DMS114 treated with DMSO at 0.1 percent for 48 hours (cell line): ENCODE results near the gene ALKBH4.
"Not testable (repeated sequence)": the region's sequence is repeated elsewhere in the genome, so short reads cannot be mapped to it uniquely, and the experiment has no call there.

Source experiments
- DNase-seq: peaks from one replicate; lab custom pipeline; 2025; ENCODE audit not compliant: unreplicated experiment; lab: John Stamatoyannopoulos, UW

ALKBH4 gene, protein sequence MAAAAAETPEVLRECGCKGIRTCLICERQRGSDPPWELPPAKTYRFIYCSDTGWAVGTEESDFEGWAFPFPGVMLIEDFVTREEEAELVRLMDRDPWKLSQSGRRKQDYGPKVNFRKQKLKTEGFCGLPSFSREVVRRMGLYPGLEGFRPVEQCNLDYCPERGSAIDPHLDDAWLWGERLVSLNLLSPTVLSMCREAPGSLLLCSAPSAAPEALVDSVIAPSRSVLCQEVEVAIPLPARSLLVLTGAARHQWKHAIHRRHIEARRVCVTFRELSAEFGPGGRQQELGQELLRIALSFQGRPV

DNA sequence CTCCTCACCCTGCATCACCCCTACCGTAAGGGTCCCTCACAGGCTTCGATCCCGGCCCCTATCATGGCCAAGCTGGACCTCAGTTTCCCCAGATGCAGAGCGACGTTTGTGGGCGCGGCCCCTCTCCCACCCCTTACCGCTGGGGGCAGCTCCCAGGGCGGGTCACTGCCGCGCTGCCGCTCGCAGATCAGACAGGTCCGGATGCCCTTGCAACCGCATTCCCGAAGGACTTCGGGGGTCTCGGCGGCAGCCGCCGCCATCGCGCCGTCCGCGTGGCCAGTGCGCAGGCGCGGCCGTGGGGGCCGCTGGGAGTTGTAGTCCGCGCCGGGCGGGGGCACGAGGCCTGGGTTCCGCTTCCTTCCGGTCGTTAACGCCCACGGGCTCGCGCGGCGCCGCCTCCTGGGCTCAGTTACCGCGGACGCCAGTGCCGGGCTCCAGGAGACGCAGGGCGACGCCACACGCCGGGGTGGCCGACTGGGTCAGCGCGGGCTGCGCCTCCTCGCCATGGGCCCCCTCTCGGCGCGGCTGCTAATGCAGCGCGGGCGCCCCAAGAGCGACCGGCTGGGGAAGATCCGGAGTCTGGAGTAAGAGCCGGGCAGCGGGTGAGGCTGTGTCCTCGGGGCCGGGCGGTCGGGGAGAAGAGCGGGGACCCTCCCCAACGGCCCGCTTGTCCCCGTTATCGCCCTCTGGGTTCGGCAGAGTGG, at the start of gene ALKBH4, which contains the start of gene LRWD1:
ALKBH4 (minus strand) TSS at position 287 of the 704 bp plus-strand sequence; CDS start at position 260, 27 bp downstream.
LRWD1 (plus strand) TSS at position 408 of the 704 bp plus-strand sequence; CDS start at position 505, 97 bp downstream.
- DNase-seq = peak; percentile 72

DNA sequence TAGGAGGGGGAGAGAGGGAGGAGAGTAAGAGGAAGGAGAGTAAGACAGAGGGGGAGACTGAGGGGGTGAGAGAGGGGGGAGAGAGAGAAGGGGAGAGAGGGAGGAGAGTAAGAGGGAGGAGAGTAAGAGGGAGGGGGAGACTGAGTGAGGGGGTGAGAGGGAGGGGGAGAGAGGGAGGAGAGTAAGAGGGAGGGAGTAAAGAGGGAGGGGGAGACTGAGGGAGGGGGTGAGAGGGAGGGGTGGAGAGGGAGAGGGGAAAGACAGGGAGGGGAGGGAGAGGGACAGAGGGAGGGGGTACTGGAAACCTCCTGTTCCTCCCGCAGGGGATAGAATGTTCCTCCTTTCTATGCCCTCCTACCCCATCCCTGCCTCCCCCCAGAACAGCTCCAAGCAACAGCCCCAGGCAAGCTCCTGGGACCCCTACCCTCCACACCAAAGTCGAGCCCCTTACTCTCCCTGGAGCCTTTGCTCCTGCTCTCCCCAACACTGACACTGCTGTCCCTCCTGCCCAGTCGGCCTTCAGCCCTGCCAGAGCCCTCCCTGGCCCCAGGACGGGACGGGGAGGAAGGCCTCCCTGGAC, 48.1 kb upstream of the ALKBH4 start:
- DNase-seq = not testable (repeated sequence)

DNA sequence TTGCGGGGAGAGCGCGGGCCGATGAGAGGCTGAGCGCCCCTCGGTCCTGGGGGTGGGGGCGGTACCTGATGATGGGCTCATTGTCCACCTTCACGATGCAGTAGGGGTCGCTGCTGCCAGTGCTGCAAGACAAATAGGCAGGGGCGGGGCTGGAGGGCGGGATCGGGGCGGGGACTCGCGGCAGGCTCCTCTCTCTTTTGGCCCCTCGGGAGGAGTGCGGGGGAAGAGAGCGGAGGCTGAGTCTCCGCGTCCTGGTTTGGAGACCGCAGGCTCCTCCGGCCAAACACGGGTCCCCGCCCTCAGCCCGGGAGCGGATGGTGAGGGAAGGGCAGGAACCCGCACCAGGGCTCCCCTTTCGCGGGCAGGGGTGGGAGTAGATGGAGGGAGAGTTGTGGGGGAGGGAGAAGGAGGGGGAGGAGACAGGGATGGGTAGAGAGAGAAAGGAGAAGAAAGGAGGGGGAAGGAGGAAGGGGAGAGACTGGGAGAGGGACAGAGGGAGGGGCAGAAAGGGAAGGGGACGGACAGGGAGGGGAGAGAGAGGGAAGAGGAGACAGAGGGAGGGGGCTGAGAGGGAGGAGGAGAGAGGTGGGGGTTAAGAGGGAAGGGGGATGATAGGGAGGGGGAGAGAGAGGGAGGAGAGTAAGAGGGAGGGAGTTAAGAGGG, 47.3 kb upstream of the ALKBH4 start:
- not testable (repeated sequence) for DNase-seq

DNA sequence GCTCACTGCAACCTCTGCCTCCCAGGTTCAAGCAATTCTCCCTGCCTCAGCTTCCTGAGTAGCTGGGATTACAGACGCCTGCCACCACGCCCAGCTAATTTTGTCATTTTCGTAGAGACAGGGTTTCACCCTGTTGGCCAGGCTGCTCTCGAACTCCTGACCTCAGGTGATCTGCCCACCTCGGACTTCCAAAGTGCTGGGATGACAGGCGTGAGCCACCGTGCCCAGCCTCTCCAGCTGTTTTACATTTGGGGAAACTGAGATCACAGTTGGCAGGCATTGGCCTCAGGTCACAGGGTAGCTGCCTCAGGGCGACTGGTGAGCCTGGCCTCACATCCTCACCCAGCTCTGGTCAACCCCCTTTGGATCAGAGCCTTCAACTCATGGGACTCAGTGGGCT, 45.9 kb upstream of the ALKBH4 start:
- not testable (repeated sequence) for DNase-seq

DNA sequence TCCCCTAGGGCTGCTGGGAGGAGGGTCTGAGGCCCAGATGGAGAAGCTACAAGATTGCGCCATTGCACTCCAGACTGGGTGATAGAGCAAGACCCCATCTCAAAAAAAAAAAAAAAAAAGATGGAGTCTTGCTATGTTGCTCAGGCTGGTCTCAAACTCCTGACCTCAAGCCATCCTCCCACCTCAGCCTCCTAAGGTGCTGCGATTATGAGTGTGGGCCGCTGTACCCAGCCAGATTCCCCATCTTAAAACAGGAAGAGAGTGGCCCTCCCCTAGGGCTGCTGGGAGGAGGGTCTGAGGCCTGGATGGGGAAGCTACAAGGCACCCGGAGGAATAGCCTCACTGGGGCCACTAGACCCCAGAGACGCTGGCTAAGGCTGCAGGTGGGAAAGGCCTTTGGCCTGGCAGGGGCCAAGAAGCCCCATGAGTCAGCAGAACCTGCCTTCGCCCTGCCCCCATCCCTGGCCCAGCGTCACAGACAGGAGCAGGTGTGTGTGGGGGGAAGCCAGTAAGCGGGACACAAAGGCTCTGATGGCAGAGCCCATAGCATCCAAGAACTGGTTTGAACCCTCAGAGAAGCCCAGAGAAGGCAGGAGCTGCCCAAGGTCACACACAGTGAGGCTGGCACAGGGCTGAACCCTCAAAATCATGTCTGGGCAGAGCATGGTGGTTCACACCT, 42.9 kb upstream of the ALKBH4 start:
- not testable (repeated sequence) for DNase-seq

DNA sequence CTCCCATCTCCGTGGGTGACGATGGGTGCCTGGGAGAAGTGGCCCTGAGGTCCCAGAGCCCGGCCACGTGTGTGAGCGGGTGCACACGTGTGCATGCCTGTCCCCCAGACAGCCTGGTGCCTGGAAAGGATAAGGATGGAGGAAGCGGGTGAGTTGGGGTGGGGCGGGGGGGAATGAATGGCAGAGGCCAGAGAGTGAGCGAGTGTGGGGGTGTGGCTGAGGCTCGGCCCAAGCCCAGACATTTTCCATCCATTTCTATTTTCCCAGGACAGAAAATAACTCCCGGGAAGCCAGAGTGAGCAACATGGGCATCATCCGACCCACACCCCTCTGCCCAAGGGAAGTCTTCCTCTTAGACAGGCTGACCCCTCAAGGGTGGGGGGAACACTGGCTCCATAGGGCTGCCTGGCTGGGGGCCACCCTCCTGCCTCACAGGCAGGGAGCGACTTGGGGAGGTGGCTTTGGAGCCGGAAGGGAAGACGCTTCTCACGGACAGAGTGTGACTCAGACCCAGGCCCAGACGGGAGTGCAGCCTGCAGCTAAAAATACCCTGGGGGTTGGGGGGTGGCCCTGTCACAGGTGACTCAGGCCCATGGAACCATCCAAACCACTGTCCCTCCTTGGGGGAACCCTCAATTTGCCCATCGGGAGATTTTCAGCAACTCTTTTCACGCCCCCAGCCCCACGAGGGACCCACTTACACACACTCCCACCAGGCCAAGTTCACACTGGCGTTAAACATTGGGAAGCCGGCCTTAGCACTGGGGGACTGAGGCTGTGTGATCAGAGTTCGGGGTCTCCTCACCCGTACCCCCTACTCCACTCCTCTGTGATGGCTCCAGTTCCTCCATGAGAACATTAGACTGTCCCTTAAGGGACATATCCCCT, 40.9 kb upstream of the ALKBH4 start:
- DNase-seq = not testable (repeated sequence)

DNA sequence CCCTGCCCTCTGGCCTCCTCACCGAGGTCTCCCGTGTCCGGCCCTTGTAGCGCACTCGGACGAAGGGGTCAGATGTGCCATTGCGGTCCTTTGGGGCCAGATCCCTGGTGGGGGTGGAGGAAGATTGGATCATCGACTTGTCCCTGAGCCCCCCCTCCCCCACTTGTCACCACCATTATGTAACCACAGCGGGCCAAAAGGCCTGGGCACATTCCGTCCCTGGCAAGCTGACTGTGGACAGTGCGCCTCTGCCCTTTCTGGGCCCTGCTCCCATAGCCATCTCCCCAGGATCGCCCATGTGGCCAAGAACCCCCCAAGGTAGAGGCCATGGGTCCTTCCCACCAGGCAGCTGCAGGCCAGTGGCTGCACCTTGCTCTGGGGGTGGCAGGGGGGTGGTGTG, 38.5 kb upstream of the ALKBH4 start:
- DNase-seq = not testable (repeated sequence)

DNA sequence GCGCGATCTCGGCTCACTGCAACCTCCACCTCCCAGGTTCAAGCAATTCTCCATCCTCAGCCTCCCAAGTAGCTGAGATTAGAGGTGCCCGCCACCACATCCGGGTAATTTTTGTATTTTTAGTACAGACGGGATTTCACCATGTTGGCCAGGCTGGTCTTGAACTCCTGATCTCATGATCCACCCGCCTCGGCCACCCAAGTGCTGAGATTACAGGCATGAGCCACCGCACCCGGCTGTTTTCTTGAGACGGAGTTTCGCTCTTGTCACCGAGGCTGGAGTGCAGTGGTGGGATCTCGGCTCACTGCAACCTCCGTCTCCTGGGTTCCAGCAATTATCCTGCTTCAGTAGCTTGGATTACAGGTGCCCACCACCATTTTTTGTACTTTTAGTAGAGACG, 33.7 kb upstream of the ALKBH4 start:
- not testable (repeated sequence) for DNase-seq

DNA sequence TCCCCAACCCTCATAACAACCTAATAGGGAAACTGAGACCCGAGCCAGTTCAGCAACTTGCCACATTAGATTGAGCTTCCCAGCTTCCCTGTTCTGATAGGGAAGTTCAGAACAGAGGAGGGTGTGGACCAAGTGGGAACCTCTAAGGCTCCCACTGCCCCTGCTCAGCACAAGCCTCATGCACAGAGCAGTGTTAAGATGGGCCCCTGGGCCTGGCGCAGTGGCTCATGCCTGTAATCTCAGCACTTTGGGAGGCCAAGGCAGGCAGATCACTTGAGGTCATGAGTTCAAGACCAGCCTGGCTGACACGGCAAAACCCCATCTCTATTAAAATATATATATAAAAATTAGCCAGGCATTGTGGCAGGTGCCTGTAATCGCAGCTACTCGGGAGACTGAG, 32.6 kb upstream of the ALKBH4 start:
- DNase-seq = not testable (repeated sequence)

DNA sequence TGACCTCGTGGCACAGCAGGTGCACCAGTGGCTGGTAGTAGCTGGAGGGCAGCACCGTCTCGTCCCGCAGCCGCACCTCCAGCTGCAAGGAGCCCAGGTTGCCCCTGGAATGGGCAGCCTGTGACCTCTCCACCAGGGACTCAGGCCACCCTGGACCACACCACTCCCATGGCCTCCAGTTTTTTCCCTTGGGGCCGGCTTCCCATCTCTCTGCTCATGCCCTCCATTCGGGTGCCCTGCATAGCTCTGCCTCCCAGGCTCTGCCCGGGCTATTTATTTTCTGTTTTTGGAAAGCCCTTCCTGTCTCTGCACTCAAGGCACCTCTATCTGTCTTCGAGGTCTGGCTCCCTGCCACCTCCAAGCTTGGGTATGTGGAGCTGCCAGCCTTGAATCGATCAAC, 32.2 kb upstream of the ALKBH4 start:
- not testable (repeated sequence) for DNase-seq

DNA sequence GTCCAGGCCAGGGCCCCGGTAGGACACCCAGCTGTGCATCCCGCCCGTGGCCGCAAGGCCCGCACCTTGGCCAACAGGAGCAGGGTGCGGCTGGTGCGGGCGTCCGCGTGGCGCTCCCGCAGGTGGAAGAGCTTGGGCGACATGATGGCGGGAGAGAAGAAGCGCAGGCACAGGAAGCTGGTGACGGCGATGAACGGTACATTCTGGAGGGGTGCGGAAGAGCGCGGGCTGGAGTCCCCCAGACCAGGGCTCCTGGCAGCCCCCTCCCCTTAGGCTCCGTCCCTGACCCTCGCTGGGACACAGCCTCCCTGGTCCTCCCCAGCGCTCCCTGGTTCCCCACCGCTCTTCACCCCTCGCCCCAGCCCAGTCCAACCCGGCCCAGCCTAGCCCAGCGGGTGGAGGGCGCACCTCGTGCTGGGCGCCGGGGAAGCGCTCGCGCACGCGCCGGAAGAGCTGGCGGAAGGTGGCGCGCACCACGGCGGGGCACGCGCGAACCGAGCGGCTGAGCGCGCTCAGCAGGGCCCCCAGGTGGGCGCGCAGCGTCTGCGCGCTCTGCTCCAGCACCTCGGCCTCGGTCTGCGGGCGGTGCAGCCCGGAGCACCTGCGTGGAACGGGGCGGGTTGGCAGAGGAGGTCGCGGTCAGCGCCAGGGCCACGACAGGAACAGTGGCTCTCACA, 29.9 kb upstream of the ALKBH4 start:
- DNase-seq = not testable (repeated sequence)

DNA sequence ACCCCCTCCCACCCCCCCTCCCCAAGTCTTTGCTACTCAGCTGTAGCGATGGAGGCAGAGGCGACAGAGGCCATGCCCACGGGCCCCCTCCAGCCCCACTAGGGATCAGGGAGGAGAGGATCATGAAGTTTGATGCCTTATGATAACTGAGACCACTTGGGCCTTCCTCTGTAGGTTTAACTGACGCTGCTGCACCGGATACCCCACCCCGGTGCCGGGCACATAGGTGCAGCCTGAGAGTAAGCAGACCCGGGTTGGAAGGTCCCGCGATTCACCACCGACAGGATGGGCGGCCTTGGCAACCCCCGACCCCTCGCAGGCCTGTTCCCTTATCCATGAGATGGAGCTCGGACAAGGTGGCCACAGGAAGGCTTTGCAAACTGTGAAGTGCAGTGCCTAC, 29.4 kb upstream of the ALKBH4 start:
- not testable (repeated sequence) for DNase-seq

DNA sequence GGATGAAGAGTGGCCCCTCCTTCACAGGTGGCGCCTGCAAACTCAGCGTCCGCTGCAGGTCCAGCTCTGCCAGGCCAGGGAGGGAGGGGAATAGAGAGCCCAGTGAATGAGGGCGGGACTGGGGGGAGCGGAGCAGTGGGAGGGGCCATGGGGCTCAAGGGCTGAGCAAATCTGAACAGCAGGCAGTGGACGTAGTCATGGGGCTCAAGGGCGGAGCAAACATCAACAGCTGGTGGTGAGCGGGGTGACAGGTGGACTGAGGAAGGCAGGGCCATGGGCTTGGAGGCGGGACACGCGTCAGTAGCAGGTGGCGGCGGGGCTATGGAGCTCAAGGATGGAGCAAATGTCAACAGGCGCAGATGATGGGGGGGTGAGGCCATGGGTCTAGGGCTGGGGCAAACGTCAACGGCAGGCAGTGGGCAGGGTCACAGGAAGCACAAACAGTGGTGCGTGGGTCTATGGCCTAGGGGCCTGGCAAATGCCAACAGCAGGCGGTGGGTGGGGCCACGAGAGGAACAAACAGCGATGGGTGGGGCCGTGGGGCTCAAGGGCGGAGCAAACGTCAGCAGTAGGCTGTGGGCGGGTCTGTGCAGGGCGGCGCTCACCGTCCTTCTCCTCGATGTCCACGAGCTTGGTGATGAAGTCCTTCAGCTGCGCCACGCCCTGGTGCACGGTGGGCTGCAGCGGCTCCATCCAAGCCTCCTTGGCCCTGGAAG, 28.7 kb upstream of the ALKBH4 start:
- DNase-seq = not testable (repeated sequence)

DNA sequence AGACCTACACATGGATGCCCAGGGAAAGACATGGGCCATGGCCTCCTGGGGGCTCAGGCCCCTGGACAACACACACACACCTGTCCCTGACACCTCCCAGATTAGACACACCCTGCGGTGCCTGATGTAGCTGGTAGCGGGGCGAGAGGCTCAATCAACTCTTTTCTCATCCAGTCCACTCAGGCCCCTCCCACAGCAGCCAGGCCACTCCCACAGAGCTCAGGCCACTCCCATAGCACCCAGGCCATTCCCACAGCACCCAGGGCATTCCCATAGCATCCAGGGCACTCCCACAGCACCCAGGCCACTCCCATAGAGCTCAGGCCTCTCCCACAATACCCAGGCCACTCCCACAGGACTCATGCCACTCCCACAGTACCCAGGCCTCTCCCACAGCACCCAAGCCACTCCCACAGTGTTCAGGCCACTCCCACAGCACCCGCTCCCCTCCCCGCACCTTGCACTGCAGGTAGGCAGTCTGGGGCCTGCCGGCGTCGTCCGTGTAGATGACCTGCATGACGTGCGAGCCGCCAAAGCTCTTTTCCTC, 25.9 kb upstream of the ALKBH4 start:
- DNase-seq = not testable (repeated sequence)

DNA sequence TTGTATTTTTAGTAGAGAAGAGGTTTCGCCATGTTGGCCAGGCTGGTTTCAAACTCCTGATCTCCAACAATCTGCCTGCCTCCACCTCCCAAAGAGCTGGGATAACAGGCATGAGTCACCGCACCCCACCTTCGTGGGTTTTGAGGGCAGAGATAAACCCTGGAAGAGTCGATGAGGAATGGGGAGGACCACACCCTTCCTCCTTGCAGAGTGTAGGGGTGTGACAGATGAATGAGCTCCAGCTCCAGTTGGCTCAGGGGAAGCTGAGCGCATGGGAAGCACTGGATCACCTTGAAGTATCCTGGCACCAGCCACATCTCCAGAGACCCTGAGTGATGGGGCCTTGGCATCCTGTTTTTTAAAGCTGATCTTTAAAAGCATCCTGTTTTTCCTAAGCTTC, 19.7 kb upstream of the ALKBH4 start:
- DNase-seq = not testable (repeated sequence)

DNA sequence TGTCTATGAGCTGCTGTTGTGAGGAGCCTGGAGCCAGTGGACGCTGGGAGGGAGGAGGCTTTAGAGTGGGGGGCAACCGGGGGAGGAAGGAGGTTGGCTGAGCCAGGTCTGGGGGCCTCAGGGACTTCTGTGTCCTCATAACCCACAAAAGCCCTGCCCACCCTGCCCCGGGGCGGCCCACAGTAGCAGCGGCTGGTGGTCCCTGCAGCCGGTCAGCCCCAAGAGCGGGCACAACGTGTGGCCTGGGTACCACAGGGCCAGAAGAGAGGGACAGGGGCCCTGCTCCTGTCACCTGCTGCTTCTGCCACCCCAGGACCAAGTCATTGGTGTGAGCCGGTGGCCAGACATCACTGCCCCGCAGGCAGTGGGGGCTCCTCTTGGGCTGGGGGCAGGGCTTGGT, 17.3 kb upstream of the ALKBH4 start:
- not testable (repeated sequence) for DNase-seq

DNA sequence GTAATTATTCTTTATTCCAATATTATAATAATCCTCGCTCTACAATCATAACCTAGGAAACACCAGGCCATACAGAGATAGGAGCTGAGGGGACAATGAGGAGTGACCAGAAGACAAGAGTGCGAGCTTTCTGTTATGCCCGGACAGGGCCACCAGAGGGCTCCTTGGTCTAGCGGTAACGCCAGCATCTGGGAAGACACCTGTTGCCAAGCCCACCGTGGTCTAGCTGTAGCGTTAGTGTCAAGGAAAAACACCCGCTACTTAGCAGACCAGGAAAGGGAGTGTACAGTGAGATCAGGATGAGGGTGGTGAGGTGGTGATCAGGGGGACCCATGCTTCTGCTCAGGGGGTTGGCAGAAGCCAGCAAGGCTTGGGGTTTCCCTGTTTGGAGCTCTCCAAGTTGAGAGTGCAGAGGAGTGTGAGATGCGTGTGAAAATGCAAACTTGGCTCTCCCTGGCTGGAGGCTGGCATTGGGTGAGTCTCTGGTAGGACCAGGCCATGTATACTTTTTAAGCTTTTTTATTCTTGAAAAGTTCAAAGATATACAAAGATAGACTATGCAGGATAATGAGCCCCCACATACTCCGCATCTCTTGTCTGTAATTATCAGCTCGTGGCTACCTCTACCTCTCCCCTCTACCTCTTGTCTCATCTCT, 15.4 kb upstream of the ALKBH4 start:
- DNase-seq = not testable (repeated sequence)

DNA sequence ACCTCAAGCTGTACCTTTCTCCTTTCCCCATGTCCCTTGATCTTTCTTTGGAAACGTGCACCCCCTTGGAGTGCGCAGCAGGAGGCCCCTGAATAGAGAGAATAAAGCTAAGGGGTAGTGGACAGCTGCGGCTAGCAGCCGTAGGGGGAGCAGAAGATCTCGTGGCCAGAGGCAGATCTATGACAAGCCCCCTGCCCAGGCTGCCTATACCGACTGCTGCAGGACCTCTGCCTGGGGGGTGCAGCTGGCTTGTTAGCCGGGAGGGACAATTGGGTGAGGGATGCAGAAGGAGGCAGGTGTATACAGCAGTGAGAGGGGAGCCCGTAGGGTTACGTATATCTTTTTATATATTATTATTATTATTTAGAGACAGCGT, 14.5 kb upstream of the ALKBH4 start:
- not testable (repeated sequence) for DNase-seq
